AG10803 (cell line): Measurements from ENCODE around the gene GATA3.

ENCODE experiments used
- DNase-seq: peaks from one replicate; pipeline ENCODE4 v3.0.0; 2010; ENCODE audit warnings: low read depth
- H3K4me3 ChIP-seq: 2 replicates; pipeline ENCODE4 v1.5.1; 2011; ENCODE audit warnings: mild to moderate bottlenecking, low read length, control low read depth
- TF ChIP-seq, protein P1 (sequence below): conservative IDR thresholded peaks from 2 replicates; pipeline ENCODE4 v1.5.1; 2011; ENCODE audit warnings: mild to moderate bottlenecking, low read length, control low read depth, inconsistent platforms

The GATA3 gene

DNA sequence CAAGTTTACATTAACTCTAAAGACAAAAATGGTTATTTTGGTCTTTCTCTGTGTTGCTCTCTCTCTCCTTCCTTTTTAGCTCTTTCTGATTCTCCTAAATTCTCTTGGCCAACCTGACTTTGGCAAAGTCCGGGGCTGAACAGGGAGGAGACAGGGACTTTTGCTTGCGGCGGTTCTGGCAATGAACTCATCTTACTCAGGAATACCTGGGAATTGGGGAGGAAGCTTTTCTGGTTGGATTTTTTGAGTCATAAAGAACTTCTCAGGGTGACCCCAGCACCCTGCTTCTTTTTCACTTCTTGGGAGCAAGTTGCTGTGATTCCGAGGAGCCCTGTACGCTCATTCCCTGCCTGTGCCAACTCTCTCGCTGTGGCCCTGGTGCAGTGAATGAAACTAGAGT lies 16.0 kb downstream of the GATA3 start:
- TF ChIP-seq, protein P1, sequence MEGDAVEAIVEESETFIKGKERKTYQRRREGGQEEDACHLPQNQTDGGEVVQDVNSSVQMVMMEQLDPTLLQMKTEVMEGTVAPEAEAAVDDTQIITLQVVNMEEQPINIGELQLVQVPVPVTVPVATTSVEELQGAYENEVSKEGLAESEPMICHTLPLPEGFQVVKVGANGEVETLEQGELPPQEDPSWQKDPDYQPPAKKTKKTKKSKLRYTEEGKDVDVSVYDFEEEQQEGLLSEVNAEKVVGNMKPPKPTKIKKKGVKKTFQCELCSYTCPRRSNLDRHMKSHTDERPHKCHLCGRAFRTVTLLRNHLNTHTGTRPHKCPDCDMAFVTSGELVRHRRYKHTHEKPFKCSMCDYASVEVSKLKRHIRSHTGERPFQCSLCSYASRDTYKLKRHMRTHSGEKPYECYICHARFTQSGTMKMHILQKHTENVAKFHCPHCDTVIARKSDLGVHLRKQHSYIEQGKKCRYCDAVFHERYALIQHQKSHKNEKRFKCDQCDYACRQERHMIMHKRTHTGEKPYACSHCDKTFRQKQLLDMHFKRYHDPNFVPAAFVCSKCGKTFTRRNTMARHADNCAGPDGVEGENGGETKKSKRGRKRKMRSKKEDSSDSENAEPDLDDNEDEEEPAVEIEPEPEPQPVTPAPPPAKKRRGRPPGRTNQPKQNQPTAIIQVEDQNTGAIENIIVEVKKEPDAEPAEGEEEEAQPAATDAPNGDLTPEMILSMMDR = no peak
- DNase-seq = no peak
- H3K4me3 ChIP-seq = no peak overlapping the region

DNA sequence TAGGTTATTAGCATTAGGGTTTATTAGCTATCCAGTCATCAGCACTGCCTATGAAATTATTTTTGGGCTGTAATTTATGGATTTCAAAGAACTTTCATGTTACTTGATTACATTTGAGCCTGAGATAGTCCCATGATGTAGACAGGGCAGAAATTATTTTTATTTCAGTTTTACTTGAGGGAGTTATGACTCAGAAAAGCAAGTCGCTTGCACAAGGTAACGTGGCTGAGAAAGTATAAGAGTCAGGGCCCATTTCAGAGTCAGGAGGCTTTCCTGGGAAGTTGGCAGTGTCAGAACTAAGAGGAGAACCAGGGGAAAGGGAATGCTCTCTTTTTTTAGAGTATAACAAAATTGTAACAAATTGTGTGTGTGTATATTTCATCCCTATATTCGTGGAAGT lies 16.5 kb downstream of the GATA3 start:
- no peak for DNase-seq
- TF ChIP-seq, protein P1 = no peak
- no peak overlapping the region for H3K4me3 ChIP-seq

DNA sequence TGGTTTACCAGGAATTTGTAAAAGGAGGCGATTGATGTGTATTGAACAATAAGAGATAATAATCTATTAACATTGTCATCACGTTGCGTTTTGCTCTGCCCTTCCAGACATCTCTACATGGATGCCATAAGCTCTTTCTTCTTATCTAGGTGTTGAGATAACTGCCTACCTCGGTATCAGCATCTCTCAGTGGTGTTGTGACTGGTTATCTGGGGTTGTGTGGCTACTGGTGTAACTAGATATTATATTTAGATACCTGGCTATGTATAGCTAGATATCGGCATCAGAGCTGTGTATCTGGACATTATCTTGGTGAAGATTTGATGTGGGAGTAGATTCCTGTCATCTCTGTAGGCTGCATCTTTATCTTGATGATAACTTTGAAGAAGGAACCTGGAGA lies 17.2 kb downstream of the GATA3 start:
- no peak for DNase-seq
- H3K4me3 ChIP-seq = no peak overlapping the region
- TF ChIP-seq, protein P1 = no peak

DNA sequence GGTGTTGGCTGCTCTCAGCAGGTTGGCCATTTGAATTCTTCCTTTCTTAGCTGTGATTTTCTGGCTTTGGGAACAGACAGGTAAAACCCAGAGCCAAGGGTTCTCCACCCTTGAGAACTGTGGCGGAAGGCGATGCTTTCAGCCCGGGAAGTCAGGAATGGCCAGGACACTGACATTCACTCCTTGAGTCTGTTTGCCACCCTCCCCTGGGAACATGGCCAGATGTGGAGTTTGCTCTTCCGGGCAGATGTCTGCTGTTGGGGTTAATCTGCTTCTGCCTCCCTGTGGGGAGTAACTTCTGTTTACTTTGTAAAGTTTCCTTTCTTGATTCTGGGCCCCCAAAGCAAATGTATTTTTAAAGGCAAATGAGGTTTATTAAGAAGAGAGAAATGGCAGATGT lies 17.7 kb downstream of the GATA3 start:
- TF ChIP-seq, protein P1 = no peak
- DNase-seq = no peak
- no peak overlapping the region for H3K4me3 ChIP-seq

DNA sequence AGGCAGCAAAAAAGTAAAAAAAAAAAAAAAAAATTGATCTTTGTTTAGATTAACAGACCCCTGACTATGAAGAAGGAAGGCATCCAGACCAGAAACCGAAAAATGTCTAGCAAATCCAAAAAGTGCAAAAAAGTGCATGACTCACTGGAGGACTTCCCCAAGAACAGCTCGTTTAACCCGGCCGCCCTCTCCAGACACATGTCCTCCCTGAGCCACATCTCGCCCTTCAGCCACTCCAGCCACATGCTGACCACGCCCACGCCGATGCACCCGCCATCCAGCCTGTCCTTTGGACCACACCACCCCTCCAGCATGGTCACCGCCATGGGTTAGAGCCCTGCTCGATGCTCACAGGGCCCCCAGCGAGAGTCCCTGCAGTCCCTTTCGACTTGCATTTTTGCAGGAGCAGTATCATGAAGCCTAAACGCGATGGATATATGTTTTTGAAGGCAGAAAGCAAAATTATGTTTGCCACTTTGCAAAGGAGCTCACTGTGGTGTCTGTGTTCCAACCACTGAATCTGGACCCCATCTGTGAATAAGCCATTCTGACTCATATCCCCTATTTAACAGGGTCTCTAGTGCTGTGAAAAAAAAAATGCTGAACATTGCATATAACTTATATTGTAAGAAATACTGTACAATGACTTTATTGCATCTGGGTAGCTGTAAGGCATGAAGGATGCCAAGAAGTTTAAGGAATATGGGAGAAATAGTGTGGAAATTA lies 19.4 kb downstream of the GATA3 start:
- no peak for DNase-seq
- no peak overlapping the region for H3K4me3 ChIP-seq
- TF ChIP-seq, protein P1 = no peak

DNA sequence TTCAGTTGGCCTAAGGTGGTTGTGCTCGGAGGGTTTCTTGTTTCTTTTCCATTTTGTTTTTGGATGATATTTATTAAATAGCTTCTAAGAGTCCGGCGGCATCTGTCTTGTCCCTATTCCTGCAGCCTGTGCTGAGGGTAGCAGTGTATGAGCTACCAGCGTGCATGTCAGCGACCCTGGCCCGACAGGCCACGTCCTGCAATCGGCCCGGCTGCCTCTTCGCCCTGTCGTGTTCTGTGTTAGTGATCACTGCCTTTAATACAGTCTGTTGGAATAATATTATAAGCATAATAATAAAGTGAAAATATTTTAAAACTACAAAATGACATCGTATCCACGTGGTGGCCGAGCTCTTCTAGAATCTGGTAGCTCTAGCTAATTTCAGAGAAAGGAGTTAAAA lies 20.4 kb downstream of the GATA3 start:
- no peak for DNase-seq
- TF ChIP-seq, protein P1 = no peak
- H3K4me3 ChIP-seq = no peak overlapping the region
